ENCODE measurements around the gene SLC33A1.
"Not testable (repeated sequence)": the region's sequence is repeated elsewhere in the genome, so short reads cannot be mapped to it uniquely, and the experiment has no call there.

SLC33A1 gene

GRCh38 chr3:155861476-155862183 is 7.4 kb upstream of the SLC33A1 start:
- no peak for DNase-seq

GRCh38 chr3:155860424-155860823 is 6.2 kb upstream of the SLC33A1 start:
- DNase-seq, result not testable (repeated sequence)

DNA sequence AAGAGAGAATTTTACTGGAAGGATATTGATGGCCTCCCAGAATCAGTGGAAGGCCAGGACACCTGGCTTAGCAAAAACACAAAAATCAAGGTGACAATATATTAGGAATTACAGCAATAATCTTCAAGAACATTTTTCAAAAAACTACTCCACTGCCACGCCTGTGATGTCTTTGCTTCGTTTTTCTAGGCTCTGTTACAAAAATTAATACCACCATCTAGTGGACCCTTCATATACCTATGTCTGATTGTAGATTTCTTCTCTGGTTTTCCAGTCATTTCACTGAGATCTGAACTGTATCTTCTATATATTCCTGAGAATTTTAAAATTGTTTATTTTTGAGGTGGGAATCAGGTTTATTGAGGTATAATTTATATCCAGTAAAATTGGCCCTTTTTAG is 5.6 kb upstream of the SLC33A1 start:
- DNase-seq, result no peak

- peak; percentile 5 to 18 for DNase-seq
Observed at GRCh38 chr3:155853214-155854140, 750 bp downstream of the SLC33A1 start.

- DNase-seq, result no peak
Observed at GRCh38 chr3:155852341-155852740, 1.9 kb downstream of the SLC33A1 start.

GRCh38 chr3:155849404-155849803 is 4.8 kb downstream of the SLC33A1 start:
- DNase-seq, result not testable (repeated sequence)

GRCh38 chr3:155847993-155848392 is 6.2 kb downstream of the SLC33A1 start:
- DNase-seq, result no peak

GRCh38 chr3:155846119-155846518 is 8.1 kb downstream of the SLC33A1 start:
- DNase-seq, result no peak

- no peak for DNase-seq
Observed at GRCh38 chr3:155843569-155843968, 10.7 kb downstream of the SLC33A1 start.

DNA sequence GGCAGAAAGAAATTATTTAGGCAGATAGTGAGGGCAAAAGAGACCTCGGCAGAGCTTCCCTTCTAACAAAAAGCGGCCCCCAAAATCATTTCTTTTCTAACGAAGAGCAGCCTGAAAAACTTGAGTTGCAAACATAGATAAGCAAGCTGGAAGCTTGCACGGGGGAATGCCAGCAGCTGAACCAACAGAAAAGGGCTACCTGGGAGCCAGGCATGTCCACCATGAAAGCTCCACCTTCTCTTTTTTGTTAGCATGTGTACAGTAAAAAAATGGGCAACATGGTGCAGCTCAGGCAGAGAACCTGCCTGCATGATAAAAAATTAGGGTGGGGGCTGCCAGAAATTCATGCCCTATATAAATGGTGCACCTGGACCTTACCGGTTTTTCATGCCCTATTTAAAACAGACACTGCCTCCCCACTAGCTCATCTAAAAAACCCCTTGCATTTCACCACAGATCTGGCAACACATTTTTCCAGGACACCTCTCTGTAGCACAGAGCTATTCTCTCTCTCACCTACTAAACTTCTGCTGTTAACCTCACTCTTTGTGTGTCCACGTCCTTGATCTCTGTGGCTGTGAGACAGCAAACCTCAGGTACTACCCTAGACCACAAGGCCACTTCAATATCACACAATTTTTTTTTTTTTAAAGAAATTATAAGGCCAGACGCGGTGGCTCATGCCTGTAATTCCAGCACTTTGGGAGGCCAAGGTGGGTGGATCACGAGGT is 18.7 kb downstream of the SLC33A1 start:
- no peak for DNase-seq

DNA sequence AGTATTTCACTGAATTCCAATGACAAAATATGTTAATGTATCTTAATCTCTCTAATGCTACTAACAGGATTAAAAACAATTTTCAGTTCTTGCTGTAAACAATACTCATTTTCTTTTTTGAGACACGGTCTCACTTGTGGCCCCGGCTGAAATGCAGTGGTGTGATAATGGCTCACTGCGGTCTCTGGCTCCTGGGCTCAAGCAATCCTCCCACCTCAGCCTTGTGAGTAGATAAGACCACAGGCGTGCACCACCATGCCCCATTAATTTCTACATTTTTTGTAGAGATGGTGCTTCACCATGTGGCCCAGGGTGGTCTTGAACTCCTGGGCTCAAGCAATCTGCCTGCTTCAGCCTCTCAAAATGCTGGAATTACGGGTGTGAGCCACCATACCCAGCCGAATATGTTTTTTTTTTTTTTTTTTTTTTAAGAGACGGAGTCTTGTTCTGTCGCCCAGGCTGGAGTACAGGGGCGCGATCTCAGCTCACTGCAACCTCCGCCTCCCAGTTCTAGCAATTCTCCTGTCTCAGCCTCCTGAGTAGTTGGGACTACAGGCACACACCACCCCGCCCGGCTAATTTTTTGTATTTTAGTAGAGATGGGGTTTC is 25.6 kb downstream of the SLC33A1 start:
- not testable (repeated sequence) for DNase-seq

DNA sequence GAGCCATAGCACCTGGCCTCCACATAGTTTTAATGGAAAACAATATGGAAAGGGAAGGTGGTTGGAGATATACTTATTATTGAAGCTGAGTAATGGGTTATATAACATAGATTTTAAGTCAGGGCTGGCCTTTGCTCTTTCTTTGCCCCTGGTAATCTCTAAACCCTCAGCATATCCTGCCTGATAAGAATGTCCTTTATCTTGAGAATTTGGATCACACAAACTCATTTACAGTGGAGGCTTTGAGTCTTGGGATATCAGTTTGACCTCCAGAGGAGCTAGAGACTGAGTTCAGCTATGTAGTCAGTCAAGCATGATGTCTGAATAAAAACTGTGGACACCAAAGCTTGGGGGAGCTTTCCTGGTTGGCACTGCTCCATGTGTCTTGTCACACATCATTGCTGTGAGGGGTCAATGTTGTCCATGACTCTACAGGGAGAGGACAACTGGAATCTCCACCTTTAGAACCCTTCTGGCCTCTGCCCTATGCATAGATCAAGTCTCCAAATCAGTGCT is 39.1 kb downstream of the SLC33A1 start:
- no peak for DNase-seq

DNA sequence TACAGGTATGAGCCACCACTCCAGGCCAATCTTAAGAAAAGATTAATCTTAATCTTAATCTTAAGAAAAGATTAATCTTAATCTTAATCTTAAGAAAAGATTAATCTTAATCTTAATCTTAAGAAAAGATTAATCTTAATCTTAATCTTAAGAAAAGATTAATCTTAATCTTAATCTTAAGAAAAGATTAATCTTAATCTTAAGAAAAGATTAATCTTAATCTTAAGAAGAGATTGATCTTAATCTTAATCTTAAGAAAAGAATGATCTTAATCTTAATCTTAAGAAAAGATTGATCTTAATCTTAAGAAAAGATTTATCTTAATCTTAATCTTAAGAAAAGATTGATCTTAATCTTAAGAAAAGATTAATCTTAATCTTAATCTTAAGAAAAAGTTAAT is 41.0 kb downstream of the SLC33A1 start:
- not testable (repeated sequence) for DNase-seq

- no peak for DNase-seq
Observed at GRCh38 chr3:155809181-155809580, 45.0 kb downstream of the SLC33A1 start.

- no peak for DNase-seq
Observed at GRCh38 chr3:155807823-155808222, 46.4 kb downstream of the SLC33A1 start.

DNA sequence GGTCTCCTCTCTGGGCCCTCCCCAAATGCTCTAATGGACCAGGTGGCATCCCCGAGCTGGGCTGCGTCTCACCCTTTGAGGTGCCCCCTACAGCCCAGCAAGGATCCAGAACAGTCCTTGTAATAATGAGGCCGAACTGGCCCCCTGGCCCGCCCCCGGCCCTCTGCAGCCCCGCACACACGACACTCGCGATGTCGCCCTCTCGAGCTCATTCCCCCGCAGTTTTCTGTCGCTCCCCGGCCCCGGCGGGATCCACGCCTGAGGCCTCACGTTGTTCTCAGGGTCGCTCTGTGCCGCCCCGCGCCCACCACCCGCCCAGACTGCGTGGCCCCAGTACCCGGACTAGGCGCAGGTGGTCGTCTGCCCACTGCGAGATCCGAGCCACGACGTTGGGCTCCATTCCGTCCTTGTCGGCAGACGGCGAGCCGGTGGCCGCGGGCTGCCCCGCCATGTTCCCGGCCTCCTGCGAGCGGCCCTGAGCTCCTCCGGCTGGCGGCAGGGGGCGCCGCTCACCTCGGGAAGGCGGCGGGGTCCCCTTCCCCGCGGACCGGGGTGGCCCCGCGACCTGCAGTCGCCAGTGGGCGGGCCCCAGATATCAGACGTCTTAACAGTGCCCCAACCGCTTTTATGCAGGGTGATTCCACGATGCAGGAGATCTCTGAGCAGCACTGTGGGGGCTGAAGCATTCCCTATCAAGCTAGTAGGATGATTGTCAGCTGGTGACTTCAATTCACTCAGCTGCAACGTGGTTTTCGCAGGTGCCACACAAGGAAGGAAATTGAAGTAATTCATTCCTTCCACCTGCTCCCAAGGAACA is 48.2 kb downstream of the SLC33A1 start, which contains the start of gene C3orf33:
Gene C3orf33 (minus strand): TSS at position 477 of the 817 bp plus-strand sequence. CDS start 26 bp downstream, at position 451.
- peak; percentile 62 to 72 for DNase-seq

DNA sequence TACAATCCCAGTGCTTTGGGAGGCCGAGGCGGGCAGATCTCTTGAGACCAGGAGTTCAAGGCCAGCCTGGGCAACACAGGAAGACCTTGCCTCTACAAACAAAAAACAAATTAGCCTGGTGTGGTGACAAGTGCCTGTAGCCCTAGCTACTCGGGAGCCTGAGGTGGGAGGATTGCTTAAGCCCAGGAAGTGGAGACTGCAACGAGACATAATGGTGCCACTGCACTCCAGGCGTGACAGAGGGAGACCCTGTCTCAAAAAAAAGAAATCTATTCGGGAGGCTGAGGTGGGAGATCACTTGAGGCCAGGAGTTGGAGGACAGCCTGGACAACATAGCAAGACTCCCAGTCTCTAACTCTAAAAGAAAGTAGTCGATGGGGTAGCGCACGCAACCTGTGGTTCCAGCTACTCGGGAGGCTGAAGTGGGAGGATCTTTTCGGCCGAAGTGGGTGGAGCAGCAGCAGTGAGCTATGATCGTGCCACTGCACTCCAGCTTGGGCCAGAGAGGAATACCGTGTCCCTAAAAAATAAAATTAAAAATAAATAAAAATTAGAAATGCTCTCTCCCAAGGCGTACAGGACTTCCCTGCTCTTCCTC is 48.9 kb downstream of the SLC33A1 start:
- DNase-seq, result peak in 1 of 2 experiments; percentile 1

DNA sequence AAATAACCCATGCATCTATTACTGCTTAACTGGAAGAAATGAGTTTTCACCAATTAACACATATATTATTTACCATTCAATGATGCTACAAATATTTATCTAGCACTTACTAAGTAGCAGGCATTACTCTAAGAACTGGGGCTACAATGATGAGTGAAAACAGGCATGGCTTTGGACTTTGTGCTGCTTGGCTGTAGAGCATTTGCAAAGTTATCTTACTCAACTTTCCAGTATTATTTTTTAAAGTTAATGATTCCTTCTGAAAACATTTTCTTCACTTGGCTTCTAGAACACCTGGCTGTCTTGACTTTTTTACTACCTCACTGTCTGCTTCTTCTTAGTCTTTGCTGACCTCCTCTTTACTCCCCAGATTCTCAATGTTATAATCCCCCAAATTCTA is 49.9 kb downstream of the SLC33A1 start:
- DNase-seq, result no peak

DNA sequence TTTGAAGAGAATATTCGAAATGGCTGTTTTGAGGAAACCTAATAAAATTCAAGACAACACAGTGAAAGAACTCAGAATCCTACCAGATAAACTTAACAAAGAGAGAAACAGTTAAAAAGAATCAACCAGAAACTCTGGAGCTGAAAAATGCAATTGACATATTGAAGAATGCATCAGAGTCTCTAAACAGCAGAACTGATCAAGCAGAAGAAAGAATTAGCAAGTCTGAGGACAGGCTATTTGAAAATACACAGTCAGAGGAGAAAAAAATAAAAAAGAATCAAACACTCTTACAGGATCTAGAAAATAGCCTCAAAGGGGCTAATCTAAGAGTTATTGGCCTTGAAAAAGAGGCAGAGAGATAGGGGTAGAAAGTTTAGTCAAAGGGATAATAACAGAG is 61.7 kb downstream of the SLC33A1 start:
- DNase-seq, result no peak

DNA sequence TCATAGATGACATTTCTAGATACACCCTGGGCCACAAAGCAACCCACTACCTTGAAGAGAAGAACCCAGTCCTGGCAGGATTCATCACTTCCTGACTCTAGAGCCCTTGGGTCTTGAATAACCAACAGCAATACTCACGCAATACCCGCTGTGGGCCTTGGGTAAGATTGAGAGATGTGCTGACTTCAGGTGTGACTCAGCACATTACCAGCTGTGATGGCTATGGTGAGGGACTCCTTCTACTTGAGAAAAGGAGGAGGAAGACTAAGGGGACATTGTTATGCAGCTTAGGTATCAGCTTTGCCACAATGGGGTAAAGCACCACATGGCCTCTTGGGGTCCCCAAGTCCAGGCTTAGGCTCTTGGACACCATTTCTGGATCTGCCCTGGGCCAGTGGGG is 63.0 kb downstream of the SLC33A1 start:
- no peak for DNase-seq

- no peak for DNase-seq
Observed at GRCh38 chr3:155790272-155790925, 63.8 kb downstream of the SLC33A1 start.

Measured in activated CD4-positive, alpha-beta T cell treated with anti-CD3 and anti-CD28 coated beads, Interleukin-2, amount 50 U/mL, for 4 hours (primary cell).